Measurements from ENCODE around the gene FRMPD2.
"Not testable (repeated sequence)": the region's sequence is repeated elsewhere in the genome, so short reads cannot be mapped to it uniquely, and the experiment has no call there.

FRMPD2 gene

DNA sequence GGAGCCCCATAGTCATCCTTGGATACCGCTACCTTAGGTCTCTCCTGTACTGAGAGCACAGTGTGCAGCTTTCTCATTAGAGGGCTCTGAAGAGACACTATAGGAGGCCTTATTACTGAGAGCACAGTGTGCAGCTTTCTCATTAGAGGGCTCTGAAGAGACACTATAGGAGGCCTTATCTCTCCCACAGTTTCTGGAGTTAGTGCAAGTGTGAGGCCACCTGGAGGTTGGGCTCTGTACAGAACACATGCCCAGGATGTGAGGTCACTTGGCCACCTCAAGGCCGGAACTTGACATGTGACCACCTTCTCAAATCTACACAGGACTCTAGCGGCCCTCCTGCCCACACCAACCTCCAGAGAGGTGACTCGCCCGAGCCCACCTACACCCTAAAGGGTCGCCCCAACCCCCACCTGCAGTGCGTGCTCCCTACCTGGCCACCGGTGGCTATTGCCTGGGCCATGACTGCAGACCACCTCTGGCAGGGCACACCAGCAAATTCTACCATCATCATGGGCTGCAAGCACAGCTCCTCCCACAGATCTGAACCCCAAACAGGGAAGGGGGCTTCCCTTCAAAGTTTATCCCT, 24.6 kb downstream of the FRMPD2 start:
- DNase-seq = no peak

DNA sequence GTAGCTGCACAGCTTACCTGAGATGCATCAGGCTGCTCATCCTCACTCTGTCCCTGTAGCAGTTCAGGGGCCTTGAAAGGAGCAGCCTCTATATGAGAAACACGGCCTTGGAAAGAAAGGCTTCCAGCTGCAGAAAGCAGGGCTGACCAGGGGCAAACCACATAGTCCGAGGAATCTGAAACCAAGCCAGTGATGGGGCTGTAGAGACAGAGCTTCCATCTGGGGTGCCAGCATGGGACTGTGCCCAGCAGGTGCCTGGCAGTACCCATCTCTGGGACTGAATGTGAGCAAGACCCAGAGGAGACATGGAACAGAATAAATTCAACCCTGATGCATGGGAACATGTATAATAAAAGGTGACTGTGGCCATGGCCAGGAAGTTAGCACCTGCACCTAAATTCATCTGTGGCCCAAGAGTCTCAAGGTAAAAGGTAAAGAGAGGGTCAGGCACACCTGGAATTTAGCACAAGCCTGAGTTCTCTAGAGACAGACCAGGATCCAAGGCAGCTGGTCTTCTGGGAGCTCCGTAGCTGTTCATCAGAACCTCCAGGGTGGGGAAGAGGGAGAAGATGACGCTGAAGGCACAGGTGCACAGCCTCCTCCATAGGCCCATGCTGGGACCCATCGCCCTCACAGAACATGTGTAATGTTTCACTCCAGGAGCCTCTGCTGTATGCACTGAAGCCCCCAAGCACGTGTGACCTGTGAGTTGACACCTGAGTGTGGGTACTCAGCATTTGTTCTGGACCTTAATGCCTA, 25.3 kb downstream of the FRMPD2 start:
- DNase-seq = no peak

GRCh38 chr10:48248462-48248861, 26.0 kb downstream of the FRMPD2 start:
- no peak for DNase-seq

DNA sequence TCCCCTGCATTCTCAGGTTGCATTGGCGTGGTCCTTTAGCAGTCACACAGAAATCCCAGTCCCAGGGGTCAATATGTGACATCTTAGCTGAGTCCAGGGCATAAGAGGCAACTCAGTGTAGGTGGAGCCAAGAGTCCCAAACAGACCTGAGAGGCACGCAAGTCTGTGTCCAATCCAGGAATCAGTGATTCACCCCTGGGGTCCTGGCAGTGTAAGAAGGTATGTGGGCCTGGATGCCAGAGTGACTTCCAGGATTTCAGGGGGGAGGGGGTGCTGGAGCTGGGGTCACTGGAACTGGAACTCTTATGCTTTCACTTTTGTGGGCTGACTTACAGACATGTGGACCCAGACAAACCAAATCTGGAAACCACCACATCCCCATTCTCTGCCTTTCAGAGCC, 26.8 kb downstream of the FRMPD2 start:
- no peak for DNase-seq

DNA sequence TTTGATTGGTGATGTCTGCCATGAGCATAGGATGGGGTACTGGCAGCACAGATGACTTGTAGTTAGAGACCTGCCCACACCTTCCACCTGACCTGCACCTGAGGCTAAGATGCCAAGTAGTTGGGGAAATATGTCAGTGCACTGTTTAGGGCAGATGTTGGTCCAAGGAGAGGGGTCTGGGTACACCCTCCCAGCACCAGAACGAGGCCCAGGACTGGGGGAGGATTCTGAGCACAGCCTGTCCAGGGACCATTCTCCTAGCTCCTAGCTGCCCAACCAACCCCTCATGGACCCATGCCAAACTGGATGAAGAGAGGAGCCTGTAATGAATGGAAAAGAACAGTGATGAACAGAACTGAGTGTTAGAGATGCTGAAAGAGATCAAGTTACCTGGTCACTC, 28.0 kb downstream of the FRMPD2 start:
- no peak for DNase-seq

DNA sequence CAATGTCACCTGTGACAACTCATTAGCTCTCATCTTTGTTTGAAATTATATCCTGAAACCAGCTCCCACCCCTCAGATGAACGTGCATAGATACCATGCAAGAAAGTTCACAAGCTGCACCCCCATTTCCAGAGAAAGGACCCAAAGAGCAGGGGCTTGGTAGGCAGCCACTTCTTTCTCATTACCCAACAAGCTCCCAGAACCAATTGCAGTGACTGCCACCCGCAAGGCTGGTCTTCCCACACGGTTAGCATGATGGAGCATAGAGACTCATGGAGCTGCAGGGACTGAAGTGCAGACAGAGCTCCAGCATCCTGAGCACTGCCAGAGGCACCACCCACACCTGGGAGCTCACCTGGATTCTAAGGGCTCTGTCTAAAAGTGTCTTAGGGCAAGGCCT, 28.5 kb downstream of the FRMPD2 start:
- DNase-seq = no peak

DNA sequence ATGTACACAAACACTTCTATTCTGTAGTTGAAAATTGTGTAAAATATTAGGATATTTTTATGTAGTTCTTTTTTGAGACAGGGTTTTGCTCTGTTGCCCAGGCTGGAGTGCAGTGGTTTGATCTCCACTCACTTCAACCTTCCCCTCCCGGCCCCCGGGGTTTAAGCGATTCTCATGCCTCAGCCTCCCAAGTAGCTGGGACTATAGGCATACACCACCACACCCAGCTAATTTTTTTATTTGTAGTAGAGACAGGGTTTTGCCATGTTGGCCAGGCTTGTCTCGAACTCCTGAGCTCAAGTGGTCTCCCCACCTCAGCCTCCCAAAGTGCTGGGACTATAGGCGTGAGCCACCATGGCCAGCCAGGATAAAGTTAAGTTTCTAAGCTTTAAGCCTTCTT, 30.6 kb downstream of the FRMPD2 start:
- DNase-seq = not testable (repeated sequence)

- DNase-seq = no peak
These were observed 31.0 kb downstream of the FRMPD2 start for GRCh38 chr10:48243487-48243886.

- DNase-seq = no peak
These were observed 32.2 kb downstream of the FRMPD2 start for GRCh38 chr10:48242171-48242904.

GRCh38 chr10:48241332-48241731, 33.2 kb downstream of the FRMPD2 start:
- no peak for DNase-seq

DNA sequence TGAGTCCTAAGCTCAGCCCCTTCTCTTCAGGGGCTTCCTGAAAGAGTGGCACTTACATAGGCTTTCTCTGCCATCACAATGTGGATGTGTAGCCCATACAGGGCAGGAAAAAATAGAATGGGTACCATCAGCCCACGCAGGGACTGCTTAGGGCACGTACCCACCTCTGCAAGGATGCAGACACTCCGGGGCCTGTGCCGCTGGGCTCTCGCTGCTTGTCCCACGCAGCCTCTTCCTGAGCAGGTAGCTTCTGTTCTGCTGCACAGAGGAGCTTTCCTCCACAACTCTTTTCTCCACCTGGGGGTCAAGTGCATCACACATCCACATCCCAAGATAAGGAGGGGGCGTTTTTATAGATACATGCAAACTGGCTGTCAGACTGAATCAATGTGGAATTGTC, 34.3 kb downstream of the FRMPD2 start:
- no peak for DNase-seq

DNA sequence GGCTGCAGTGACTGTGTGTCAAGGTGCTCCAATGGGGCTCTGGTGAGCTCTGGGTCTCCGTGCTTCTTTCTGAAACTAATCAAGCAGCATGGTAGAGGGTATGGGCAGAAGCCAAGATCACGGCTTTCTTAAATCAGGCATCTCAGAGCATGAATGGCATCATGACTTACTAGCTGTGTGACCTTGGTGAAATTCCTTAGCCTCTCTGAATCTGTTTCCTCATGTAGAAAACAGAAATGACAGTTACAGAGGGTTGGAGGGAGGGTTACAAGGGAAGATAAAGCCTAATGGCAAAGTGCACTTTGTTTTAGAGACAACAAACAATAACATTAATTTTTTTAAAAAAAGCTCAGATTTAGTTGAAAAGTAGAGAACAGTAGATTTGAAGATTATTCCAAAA, 34.9 kb downstream of the FRMPD2 start:
- no peak for DNase-seq

DNA sequence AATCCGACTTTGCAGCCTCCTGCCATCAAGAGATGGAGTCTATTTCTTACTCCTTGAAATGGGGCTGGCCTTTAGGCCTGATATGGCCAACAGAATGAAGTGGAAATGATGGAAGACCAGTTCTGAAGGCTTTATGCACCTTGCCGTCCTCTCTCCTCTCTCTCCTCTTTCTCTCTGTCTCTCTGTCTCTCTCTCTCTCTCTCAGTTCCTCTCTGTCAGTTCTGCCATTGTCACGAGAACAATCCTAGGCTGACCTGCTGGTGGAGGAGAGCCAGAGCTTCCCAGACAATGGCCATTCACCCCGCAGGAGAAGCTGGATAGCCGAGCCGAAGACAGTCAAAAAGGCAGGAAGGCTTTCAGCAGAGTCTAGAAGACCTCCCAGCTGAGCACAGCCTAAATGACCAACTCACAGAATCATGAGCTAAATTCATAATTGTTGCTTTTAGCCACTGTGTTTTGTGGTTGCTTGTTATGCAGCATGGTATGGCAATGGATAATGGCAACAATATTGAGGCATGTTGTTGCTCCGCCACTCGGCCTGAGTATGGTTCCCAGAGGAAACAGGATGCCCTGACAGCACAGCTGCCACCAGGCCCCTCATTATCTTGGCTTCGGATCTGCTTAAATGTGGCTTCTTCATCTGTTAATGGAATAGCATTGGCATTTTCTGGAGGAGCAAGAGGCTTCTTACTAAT, 35.5 kb downstream of the FRMPD2 start:
- no peak for DNase-seq

DNA sequence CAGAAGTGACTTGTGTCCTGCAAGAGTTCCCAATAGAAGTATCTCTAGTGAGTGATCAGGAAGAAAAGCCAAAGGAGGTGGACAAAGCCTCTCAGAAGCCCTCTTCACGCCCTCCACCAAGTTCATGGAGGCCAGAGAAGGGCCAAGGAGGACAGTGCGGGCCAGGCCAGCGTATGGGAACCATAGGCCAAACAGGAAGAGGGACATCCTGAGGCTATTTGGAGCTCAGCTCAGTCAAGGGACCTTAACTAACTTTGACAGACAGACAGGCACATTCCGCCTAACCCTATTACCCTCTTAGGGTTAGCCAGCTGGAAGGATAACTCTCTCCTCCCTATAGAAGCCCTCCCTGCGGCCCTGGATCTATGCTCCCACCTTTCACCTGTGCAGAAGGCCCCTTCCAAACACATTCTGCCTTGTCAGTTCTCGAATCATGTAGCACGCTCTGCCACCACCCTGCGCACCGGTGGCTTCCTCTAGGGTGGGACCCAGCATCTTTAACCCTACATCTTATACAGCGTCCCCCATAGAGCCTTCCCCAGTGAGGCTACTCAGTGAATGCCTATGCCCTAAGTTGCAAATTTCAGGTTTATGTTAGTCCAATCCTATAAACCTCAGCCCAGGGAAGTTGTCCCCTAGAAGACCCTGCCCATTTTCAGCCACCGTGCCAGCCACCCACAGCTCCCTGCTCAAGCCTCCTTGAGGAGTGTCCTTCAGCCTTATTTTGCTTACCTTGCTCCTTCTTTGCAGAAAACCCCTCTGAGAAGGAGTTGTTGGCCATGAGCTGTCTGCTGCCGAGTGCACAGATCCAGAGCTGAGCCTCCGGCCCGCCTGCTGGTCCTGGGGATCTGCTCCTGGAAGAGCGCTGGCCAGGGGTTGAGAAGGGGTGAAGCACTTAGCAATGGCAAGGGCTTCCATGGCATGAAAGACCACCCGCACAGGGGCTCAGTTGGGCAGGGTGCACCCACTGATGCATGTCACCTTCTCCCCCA, 36.9 kb downstream of the FRMPD2 start:
- no peak for DNase-seq

- DNase-seq = no peak
These were observed 38.3 kb downstream of the FRMPD2 start for GRCh38 chr10:48236199-48236621.

DNA sequence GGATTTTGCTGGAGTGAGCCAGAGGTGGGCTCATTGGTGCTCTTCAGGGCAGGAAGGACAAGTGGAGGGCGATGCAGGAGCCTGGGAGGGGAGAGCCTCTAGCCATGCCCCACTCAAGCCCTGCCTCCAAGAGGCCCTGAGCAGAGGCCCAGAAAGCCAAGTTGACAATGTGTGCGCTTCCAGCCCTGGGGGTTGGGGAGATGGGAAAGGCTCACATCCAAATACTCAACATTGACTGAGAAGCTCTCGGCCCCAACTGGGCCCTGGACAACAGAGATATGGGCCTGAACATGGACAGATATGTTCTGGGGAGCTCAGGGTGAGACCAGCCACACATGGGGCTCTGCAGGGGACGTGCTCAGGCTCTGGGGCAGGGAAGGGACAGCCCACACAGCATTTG, 39.0 kb downstream of the FRMPD2 start:
- no peak for DNase-seq

- no peak for DNase-seq
These were observed 39.7 kb downstream of the FRMPD2 start for GRCh38 chr10:48234787-48235186.

- DNase-seq = no peak
These were observed 40.2 kb downstream of the FRMPD2 start for GRCh38 chr10:48234295-48234694.

GRCh38 chr10:48233559-48234005, 40.9 kb downstream of the FRMPD2 start:
- DNase-seq = no peak

DNA sequence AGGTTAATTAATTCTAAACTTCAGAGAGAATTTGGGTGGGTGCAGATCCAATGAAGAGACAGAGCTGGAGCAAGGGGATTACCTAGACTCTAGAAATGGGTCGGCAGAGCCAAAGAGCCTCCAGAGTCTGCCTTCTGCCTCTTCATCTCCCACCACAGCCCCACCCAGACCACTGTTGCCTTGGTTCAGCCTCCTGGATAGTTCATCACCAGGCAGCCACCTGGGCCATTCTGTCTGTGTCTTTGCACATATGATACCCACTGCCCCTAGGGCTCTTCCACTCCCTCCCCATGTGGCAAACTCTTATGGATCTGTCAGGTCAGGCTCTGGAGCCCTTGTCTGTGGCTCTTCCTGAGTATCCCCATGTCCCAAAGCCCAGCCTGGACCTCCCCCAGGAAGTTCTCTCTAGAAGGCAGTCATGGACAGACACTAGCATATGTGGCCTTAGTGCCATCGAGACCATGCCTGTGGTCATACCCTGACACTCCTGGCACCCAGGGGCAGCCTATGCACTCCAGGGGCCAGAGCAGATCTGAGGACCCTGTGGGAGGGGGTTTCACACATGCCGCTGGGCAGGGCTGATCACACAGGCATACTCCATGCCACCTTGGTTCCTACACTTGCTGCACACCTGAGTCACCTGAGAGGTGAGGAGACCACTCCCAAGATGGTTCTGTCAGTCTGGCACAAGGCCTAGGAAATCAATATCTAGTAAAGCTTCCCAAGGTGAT, 41.6 kb downstream of the FRMPD2 start:
- DNase-seq = no peak

- DNase-seq = no peak
These were observed 42.7 kb downstream of the FRMPD2 start for GRCh38 chr10:48231699-48232315.
